H1 (cell line): ENCODE results near the gene SLC1A2. TPM values are rescaled to one million over a fixed set of nuclear protein-coding genes. Genes with fewer than 3 reads are reported as not detected.

ENCODE experiments used
- CTCF ChIA-PET: fragments of 300-600 bp; sonication (Branson Sonifier 250); formaldehyde crosslinking; loops from one replicate; lab custom pipeline; 2021; ENCODE audit not compliant: partially characterized antibody; lab: Charles Lee
- POLR2A ChIA-PET: fragments of 300-600 bp; sonication (Branson Sonifier 250); formaldehyde crosslinking; loops from one replicate; lab custom pipeline; 2021; ENCODE audit warnings: inconsistent platforms; ENCODE audit not compliant: partially characterized antibody; lab: Charles Lee
- DNase-seq, 2 experiments: peaks; one replicate each; pipeline versions ENCODE4 v3.0.0 to v3.0.0-alpha.2; 2010 to 2022; ENCODE audit warnings: low spot score in 2 of 2, low read depth in 1 of 2, mixed read lengths in 1 of 2
- FAIRE-seq: peaks from 2 replicates; lab custom pipeline; 2011; peaks lifted over from hg19 to GRCh38; lab: Jason Lieb, UNC
- H2AFZ ChIP-seq: 2 replicates; pipeline ENCODE4 v1.8.1; 2012; ENCODE audit warnings: low read length, inconsistent platforms
- H2AK5ac ChIP-seq: 2 replicates; pipeline ENCODE4 v1.6.1; 2013; ENCODE audit warnings: low read depth, low read length
- H2BK120ac ChIP-seq: replicated peaks from 2 replicates; pipeline ENCODE3; 2013; ENCODE audit warnings: low read depth, low read length, inconsistent platforms
- H2BK12ac ChIP-seq: 2 replicates; pipeline ENCODE4 v1.6.1; 2013; ENCODE audit warnings: low read depth, low read length
- H2BK15ac ChIP-seq: 2 replicates; pipeline ENCODE4 v1.6.1; 2013; ENCODE audit warnings: low read length
- H2BK20ac ChIP-seq: 2 replicates; pipeline ENCODE4 v1.6.1; 2013; ENCODE audit warnings: low read length
- H2BK5ac ChIP-seq: 2 replicates; pipeline ENCODE4 v1.6.1; 2013; ENCODE audit warnings: low read depth, low read length
- H3K14ac ChIP-seq: 2 replicates; pipeline ENCODE4 v1.6.1; 2013; ENCODE audit warnings: inconsistent platforms; ENCODE audit not compliant: insufficient read length
- H3K18ac ChIP-seq: 2 replicates; pipeline ENCODE4 v1.6.1; 2013; ENCODE audit warnings: low read length; ENCODE audit errors: extremely low read depth
- H3K23ac ChIP-seq: 2 replicates; pipeline ENCODE4 v1.6.1; 2013; ENCODE audit warnings: inconsistent platforms; ENCODE audit not compliant: insufficient read length
- H3K23me2 ChIP-seq: 2 replicates; pipeline ENCODE4 v1.6.1; 2013; ENCODE audit warnings: low read depth, low read length
- H3K27ac ChIP-seq: 2 replicates; pipeline ENCODE4 v1.6.1; 2011; ENCODE audit warnings: low read depth, low read length, inconsistent platforms
- H3K27me3 ChIP-seq, 4 experiments: replicated peaks in 1 of 4; 1 replicate in 1 of 4; 2 replicates in 3 of 4; pipeline versions ENCODE4 v1.6.1 to v1.8.1; 2011 to 2013; ENCODE audit warnings: low read length in 3 of 4, mild to moderate bottlenecking in 3 of 4, inconsistent platforms in 2 of 4, mixed read lengths in 2 of 4, moderate library complexity in 1 of 4; ENCODE audit not compliant: control insufficient read depth in 3 of 4, insufficient read depth in 3 of 4; ENCODE audit errors: extremely low read depth in 1 of 4
- H3K36me3 ChIP-seq, 4 experiments: 2 replicates each; pipeline versions ENCODE4 v1.6.1 to v1.8.1; 2011 to 2013; ENCODE audit warnings: mild to moderate bottlenecking in 4 of 4, low read length in 3 of 4, moderate library complexity in 2 of 4, control low read depth in 1 of 4, inconsistent platforms in 1 of 4; ENCODE audit not compliant: insufficient read depth in 4 of 4, control insufficient read depth in 2 of 4
- H3K4ac ChIP-seq: replicated peaks from 2 replicates; pipeline ENCODE3; 2013; ENCODE audit warnings: low read length, low read depth, mixed read lengths, inconsistent platforms; ENCODE audit not compliant: insufficient read length
- H3K4me1 ChIP-seq, 4 experiments: replicated peaks in 1 of 4; 1 replicate in 1 of 4; 2 replicates in 3 of 4; pipeline versions ENCODE4 v1.6.1 to v1.8.1; 2011 to 2013; ENCODE audit warnings: low read length in 3 of 4, inconsistent platforms in 2 of 4, mixed read lengths in 1 of 4; ENCODE audit not compliant: insufficient read depth in 4 of 4, control insufficient read depth in 3 of 4
- H3K4me2 ChIP-seq, 2 experiments: 2 replicates each; pipeline versions ENCODE4 v1.6.1 to v1.8.1; 2011 to 2013; ENCODE audit warnings: low read depth in 2 of 2, low read length in 2 of 2, control low read depth in 1 of 2, inconsistent platforms in 1 of 2, mild to moderate bottlenecking in 1 of 2; ENCODE audit not compliant: insufficient read depth in 1 of 2
- H3K4me3 ChIP-seq, 4 experiments: fragments of 200-600, 300-600 bp in 1 of 4; sonication (generic), shearing (Covaris generic), sonication (Bioruptor Twin) in 1 of 4; 2 replicates each; pipeline versions ENCODE4 v1.5.1 to v1.8.1; 2011 to 2016; ENCODE audit warnings: low read length in 4 of 4, low read depth in 3 of 4, control low read depth in 2 of 4, inconsistent platforms in 2 of 4, mild to moderate bottlenecking in 2 of 4, mixed read lengths in 1 of 4, moderate library complexity in 1 of 4; ENCODE audit not compliant: insufficient read depth in 2 of 4; ENCODE audit errors: extremely low read depth in 1 of 4
- H3K56ac ChIP-seq: replicated peaks from 2 replicates; pipeline ENCODE3; 2013; ENCODE audit warnings: low read depth, mild to moderate bottlenecking, mixed read lengths, low read length, inconsistent platforms; ENCODE audit not compliant: insufficient read length
- H3K79me1 ChIP-seq: 2 replicates; pipeline ENCODE4 v1.6.1; 2013; ENCODE audit warnings: low read depth, low read length, control low read depth
- H3K79me2 ChIP-seq, 2 experiments: 2 replicates each; pipeline versions ENCODE4 v1.6.1 to v1.8.1; 2012 to 2013; ENCODE audit warnings: low read length in 2 of 2, mild to moderate bottlenecking in 2 of 2, inconsistent platforms in 1 of 2; ENCODE audit not compliant: insufficient read depth in 2 of 2, control insufficient read depth in 1 of 2
- H3K9ac ChIP-seq, 4 experiments: replicated peaks in 1 of 4; 1 replicate in 1 of 4; 2 replicates in 3 of 4; pipeline versions ENCODE4 v1.6.1 to v1.8.1; 2011 to 2013; ENCODE audit warnings: low read depth in 3 of 4, low read length in 3 of 4, control low read depth in 2 of 4, mild to moderate bottlenecking in 2 of 4, moderate library complexity in 2 of 4, inconsistent platforms in 1 of 4; ENCODE audit errors: extremely low read depth in 1 of 4
- H3K9me3 ChIP-seq, 2 experiments: 2 replicates each; pipeline versions ENCODE4 v1.6.1 to v1.8.1; 2012 to 2013; ENCODE audit warnings: mild to moderate bottlenecking in 2 of 2, moderate library complexity in 2 of 2, control low read depth in 1 of 2, inconsistent platforms in 1 of 2, low read depth in 1 of 2, low read length in 1 of 2, mixed read lengths in 1 of 2; ENCODE audit not compliant: insufficient read depth in 2 of 2
- H4K20me1 ChIP-seq, 2 experiments: replicated peaks in 1 of 2; 2 replicates each; pipeline versions ENCODE3 to v1.8.1; 2011 to 2013; ENCODE audit warnings: inconsistent platforms in 2 of 2, low read length in 2 of 2, mild to moderate bottlenecking in 1 of 2; ENCODE audit not compliant: insufficient read depth in 2 of 2, control insufficient read depth in 1 of 2
- H4K5ac ChIP-seq: 2 replicates; pipeline ENCODE4 v1.6.1; 2013; ENCODE audit warnings: low read length, low read depth, mixed read lengths, inconsistent platforms; ENCODE audit not compliant: insufficient read length
- H4K8ac ChIP-seq: 2 replicates; pipeline ENCODE4 v1.8.0; 2013; ENCODE audit warnings: mild to moderate bottlenecking, moderate library complexity, low read length, inconsistent platforms; ENCODE audit not compliant: insufficient read depth; ENCODE audit errors: extremely low read depth
- H4K91ac ChIP-seq: replicated peaks from 2 replicates; pipeline ENCODE3; 2013; ENCODE audit warnings: low read length, mixed read lengths, inconsistent platforms; ENCODE audit not compliant: insufficient read length
- CBX5 ChIP-seq: fragments of 300-800, 300-1000 bp; sonication (generic); IDR thresholded peaks from 2 replicates; pipeline ENCODE4 v1.7.1; 2016; ENCODE audit warnings: antibody characterized with exemption, low read length, low read depth
- EGR1 ChIP-seq: IDR thresholded peaks from 2 replicates; pipeline ENCODE4 v1.6.1; 2011; ENCODE audit warnings: low read depth, low read length, borderline replicate concordance
- GABPA ChIP-seq: IDR thresholded peaks from 2 replicates; pipeline ENCODE4 v1.6.1; 2011; ENCODE audit warnings: mild to moderate bottlenecking, low read length, moderate library complexity, borderline replicate concordance; ENCODE audit not compliant: insufficient read depth
- HDAC6 ChIP-seq: IDR thresholded peaks from one replicate; pipeline ENCODE4 v1.7.1; 2012; ENCODE audit warnings: low read depth, mild to moderate bottlenecking, inconsistent platforms, low read length, moderate library complexity
- KDM1A ChIP-seq: fragments of 200-600, 300-600 bp; sonication (generic); IDR thresholded peaks from 2 replicates; pipeline ENCODE4 v1.7.1; 2016; ENCODE audit warnings: mild to moderate bottlenecking, low read length, borderline replicate concordance
- RXRA ChIP-seq: IDR thresholded peaks from 2 replicates; pipeline ENCODE4 v1.6.1; 2011; ENCODE audit warnings: low read depth, mild to moderate bottlenecking, low read length, moderate library complexity; ENCODE audit not compliant: insufficient read depth
- SIRT6 ChIP-seq: IDR thresholded peaks from one replicate; pipeline ENCODE4 v1.7.1; 2012; ENCODE audit warnings: low read length, inconsistent platforms
- SP2 ChIP-seq: IDR thresholded peaks from 2 replicates; pipeline ENCODE4 v1.6.1; 2012; ENCODE audit warnings: mild to moderate bottlenecking, low read length, inconsistent platforms
- TCF12 ChIP-seq: IDR thresholded peaks from 2 replicates; pipeline ENCODE4 v1.6.1; 2011; ENCODE audit warnings: low read depth, mild to moderate bottlenecking, low read length
- YY1 ChIP-seq: IDR thresholded peaks from 2 replicates; pipeline ENCODE4 v1.6.1; 2011; ENCODE audit warnings: low read depth, mild to moderate bottlenecking, low read length
- WGBS, 2 experiments: shearing (Covaris generic) in 1 of 2; methylation state at CpG; one replicate each; pipeline versions ENCODE4 v1.1.6 to v1.1.7; 2013 to 2015; ENCODE audit warnings: low lambda C conversion rate in 2 of 2, mixed read lengths in 2 of 2, inconsistent platforms in 1 of 2, low coverage in 1 of 2, missing lambda C conversion rate in 1 of 2; ENCODE audit not compliant: insufficient replicate concordance in 2 of 2, insufficient coverage in 1 of 2, insufficient read length in 1 of 2; ENCODE audit errors: extremely low coverage in 1 of 2, missing lambda C conversion rate in 1 of 2; 5-methylcytosine and 5-hydroxymethylcytosine counted together
- polyA plus RNA-seq, 7 experiments: library from polyadenylated mRNA; depleted of rRNA in 3 of 7; stranded (reverse) in 5 of 7; unstranded in 2 of 7; fragments of >200 nt in 5 of 7; fragments of 200-250 nt in 2 of 7; gene quantifications; 1 replicate in 5 of 7; 2 replicates in 1 of 7; 4 replicates in 1 of 7; pipeline versions ENCODE4 v1.2.1 to v1.2.3, GENCODE V29; 2011 to 2013; ENCODE audit warnings: missing spikeins in 2 of 7, mixed read lengths in 2 of 7
- total RNA-seq: library from RNA; stranded (reverse); fragmentation: NEBNext Ultra II Directional; extraction: Animal tissue kit (Norgen Biotek cat#: 25700); gene quantifications from 2 replicates; pipeline ENCODE4 v1.2.1, GENCODE V29; 2021

The SLC1A2 gene
- total and polyA plus RNA-seq, 2 of the 8 experiments (the other 6 are each of a cell fraction or from before 2014, with no cell fraction given), result 0.57 to 1.2 TPM

DNA sequence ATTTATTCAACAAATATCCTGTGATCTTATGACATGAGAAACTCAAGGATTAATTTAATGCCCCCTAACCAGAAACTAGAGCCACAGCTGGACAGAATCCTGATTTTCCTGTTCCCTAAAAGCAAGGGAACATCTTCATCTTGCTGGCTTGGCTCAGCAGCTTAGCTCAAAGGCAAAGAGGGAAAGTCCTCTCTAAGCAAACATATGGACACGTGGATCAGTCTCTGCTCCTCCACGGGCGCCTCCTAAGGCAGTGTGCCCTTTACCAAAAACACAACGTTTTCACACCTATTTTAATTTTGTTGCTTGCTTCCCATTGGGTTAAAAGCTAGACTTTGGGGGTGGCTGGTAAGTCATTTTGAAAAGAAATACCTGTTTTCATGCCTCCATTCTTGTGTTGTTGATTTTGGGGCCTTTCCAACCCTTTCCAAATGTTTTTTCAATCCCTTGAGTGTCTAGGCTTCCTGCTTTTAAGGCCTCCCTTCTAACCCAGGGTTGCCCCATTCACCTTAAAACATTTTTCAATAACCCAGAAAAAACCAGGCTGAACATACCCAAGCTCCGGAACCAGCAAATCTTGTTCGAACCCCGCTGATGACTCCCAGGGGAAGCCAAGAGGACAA, 15.5 kb downstream of the SLC1A2 start:
- no peak overlapping the region for H2AK5ac ChIP-seq
- no peak overlapping the region for H2BK15ac ChIP-seq
- H3K23ac ChIP-seq, result no peak overlapping the region
- H2BK12ac ChIP-seq, result no peak overlapping the region
- no peak for FAIRE-seq
- H2BK20ac ChIP-seq, result no peak overlapping the region
- H2BK120ac ChIP-seq, result no peak overlapping the region
- no peak overlapping the region for H3K4ac ChIP-seq
- no peaks in the 10 kb centered on the region for H3K9me3 ChIP-seq
- no peak overlapping the region for H4K8ac ChIP-seq
- CTCF ChIA-PET, result interaction anchor here (0.6 to 3.3 kb wide), 13 partner anchors 9 to 836 kb away, joined by 3 to 24 read pairs (median 3); no protein-coding TSS in a partner anchor
- no peak overlapping the region for H3K27ac ChIP-seq
- H3K14ac ChIP-seq, result no peak overlapping the region
- no peaks in the 10 kb centered on the region for H3K79me2 ChIP-seq
- 89% methylated on average over 7 of the region's 7 CpGs; no CpG with 5 or more reads in 1 of the 2 experiments for WGBS, 2 experiments
- no peak overlapping the region for H3K4me3 ChIP-seq
- H4K91ac ChIP-seq, result no peak overlapping the region
- H3K36me3 ChIP-seq, result no peaks in the 10 kb centered on the region
- no peak overlapping the region for H3K4me2 ChIP-seq
- TF ChIP-seq YY1 (no peak), CBX5 (no peak), SIRT6 (no peak), TCF12 (no peak), KDM1A (no peak), GABPA (no peak), RXRA (no peak), HDAC6 (no peak), SP2 (no peak), EGR1 (no peak)
- H3K79me1 ChIP-seq, result no peaks in the 10 kb centered on the region
- H3K4me1 ChIP-seq, result peaks cover 0 to 3% (median under 1%) of the 10 kb centered on the region in 4 experiments; a peak in 2 of 7 replicates
- no peak overlapping the region for H3K56ac ChIP-seq
- H3K18ac ChIP-seq, result no peak overlapping the region
- H3K9ac ChIP-seq, result no peak overlapping the region
- no peaks in the 10 kb centered on the region for H3K27me3 ChIP-seq
- DNase-seq, result no peak
- H3K23me2 ChIP-seq, result no peaks in the 10 kb centered on the region
- H2BK5ac ChIP-seq, result no peak overlapping the region
- H4K5ac ChIP-seq, result no peak overlapping the region
- no peaks in the 10 kb centered on the region for H4K20me1 ChIP-seq
- POLR2A ChIA-PET, result interaction anchor here (0.8 kb wide), 1 partner anchor 487 kb away, joined by 3 read pairs; no protein-coding TSS in a partner anchor
- no peak overlapping the region; the same call in 1 of the 2 replicates for H2AFZ ChIP-seq
